HG03457 (cell line): Measurements from ENCODE around the gene AUTS2.

Experiments used
- ATAC-seq: cut with Tn5 transposase; IDR thresholded peaks from one replicate; pipeline ENCODE4 v1.9.1; 2021; ENCODE audit warnings: moderate number of reproducible peaks; ENCODE audit not compliant: unreplicated experiment

Gene AUTS2

GRCh38 chr7:70392256-70392876 lies 794.1 kb downstream of the AUTS2 start:
- no peak for ATAC-seq

DNA sequence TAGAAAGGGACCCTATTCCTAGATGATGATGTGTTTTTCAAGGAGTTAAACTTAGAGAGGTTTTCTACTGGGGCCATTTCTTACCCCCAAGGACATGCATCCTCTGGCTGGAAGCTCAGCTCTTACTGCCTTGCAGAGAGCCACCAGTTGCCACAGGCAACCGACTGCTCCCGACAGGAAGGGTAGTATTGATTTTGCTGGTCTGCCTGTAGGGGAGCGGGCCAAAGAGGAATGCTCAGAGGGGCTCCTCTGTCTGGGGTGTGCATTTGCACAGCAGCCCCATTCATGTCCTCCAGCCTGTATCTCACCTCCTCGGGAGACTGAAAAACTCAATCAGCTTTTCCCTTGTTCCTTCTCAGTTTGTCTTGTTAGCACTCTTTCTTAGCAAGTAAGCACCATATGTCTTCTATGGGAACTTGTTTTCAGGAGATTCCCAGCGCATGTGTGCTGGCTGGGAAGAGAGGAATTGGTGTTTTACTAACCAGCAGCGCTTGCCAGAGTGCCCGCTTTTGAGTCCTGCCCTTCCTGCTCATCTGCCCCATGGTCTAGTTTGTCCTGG lies 794.7 kb downstream of the AUTS2 start:
- ATAC-seq, result no peak

- ATAC-seq, result no peak
Observed at GRCh38 chr7:70393956-70394355, 795.7 kb downstream of the AUTS2 start.

GRCh38 chr7:70400829-70401380 lies 802.6 kb downstream of the AUTS2 start:
- ATAC-seq, result no peak

DNA sequence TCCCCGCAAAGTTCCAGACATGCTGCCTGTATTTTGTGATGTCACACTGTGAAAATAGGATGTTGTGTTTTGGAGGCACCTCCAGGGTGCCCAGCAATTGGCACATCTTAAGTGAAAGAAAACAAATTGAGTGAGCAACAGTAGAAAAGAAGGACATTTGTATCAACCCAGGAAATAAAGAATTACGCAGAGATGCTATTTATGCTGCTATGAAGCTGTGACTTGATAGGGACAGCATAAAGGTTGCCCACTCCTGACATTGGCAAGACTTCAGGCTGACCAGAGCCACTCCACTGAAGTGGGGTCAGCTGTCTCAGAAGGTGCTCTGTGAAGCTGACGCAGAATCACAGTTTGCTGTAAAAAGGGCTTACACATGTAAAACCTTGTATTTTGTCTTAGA lies 803.8 kb downstream of the AUTS2 start:
- no peak for ATAC-seq

- no peak for ATAC-seq
Observed at GRCh38 chr7:70405241-70405640, 807.0 kb downstream of the AUTS2 start.

- no peak for ATAC-seq
Observed at GRCh38 chr7:70406186-70406949, 808.1 kb downstream of the AUTS2 start.

DNA sequence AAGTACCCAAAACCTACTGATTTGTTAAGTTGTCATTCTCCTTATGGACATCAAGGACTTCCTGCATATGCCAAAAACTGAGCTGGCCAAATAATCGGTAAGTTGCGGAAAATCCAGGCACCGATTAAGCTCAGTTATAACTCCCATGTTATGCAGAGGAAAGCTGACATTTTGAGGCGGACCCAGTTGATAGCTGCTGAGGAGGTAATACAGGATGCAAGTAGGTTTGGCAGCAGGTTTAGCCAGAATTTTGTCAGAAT lies 808.6 kb downstream of the AUTS2 start:
- no peak for ATAC-seq

- no peak for ATAC-seq
Observed at GRCh38 chr7:70408477-70408876, 810.2 kb downstream of the AUTS2 start.

- no peak for ATAC-seq
Observed at GRCh38 chr7:70408891-70409290, 810.6 kb downstream of the AUTS2 start.

DNA sequence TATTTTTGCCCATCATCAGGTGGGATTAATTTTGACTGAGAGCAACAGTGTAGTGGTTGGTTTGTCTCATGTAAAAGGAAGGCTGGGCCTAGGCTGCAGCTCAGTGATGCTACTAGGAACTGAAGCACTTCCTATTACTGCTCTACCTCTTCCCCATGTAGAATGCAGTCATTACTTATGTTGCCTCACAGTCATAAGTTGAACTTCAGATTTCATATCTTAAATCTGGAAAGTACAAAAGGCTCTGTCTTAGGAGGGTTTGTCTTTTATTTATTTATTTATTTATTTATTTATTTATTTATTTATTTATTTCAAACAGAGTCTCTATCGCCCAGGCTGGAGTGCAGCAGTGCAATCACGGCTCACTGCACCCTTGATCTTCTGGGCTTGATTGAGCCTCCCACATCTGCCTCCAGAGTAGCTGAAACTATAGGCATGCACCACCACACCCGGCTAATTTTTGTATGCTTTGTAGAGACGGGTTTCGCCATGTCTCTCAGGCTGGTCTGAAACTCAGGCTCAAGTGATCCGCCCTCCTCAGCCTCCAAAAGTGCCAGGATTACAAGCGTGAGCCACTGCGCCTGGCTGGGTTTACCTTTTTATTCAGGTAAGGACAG lies 812.0 kb downstream of the AUTS2 start:
- no peak for ATAC-seq

DNA sequence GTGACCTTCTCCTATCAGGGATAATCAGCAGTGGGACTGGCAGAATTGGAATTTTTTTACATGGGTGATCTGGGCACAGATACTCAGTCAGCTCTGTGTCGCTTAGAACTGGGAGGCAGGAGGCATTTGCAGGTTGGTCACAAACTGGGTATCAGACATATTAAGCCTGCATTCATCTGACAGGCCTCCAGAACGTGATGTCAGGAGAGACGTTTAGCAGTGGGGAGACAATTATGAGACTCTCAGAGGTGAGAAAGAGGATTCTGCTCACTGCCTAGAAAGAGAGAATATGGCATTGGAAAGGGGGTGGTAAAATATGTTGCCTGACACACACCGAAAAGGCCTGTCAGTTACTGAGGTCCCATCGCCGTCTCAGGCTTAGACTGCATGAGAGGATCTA lies 816.1 kb downstream of the AUTS2 start:
- no peak for ATAC-seq

GRCh38 chr7:70415179-70415972 lies 817.1 kb downstream of the AUTS2 start:
- ATAC-seq, result no peak

- no peak for ATAC-seq
Observed at GRCh38 chr7:70416347-70416985, 818.2 kb downstream of the AUTS2 start.

- no peak for ATAC-seq
Observed at GRCh38 chr7:70416986-70417655, 818.8 kb downstream of the AUTS2 start.

GRCh38 chr7:70419526-70420380 lies 821.5 kb downstream of the AUTS2 start:
- ATAC-seq, result no peak

- no peak for ATAC-seq
Observed at GRCh38 chr7:70420381-70420662, 822.0 kb downstream of the AUTS2 start.

GRCh38 chr7:70421319-70421718 lies 823.0 kb downstream of the AUTS2 start:
- no peak for ATAC-seq

GRCh38 chr7:70426249-70426880 lies 828.1 kb downstream of the AUTS2 start:
- ATAC-seq, result no peak
